ENCODE measurements around the gene CENPT.

The CENPT gene

DNA sequence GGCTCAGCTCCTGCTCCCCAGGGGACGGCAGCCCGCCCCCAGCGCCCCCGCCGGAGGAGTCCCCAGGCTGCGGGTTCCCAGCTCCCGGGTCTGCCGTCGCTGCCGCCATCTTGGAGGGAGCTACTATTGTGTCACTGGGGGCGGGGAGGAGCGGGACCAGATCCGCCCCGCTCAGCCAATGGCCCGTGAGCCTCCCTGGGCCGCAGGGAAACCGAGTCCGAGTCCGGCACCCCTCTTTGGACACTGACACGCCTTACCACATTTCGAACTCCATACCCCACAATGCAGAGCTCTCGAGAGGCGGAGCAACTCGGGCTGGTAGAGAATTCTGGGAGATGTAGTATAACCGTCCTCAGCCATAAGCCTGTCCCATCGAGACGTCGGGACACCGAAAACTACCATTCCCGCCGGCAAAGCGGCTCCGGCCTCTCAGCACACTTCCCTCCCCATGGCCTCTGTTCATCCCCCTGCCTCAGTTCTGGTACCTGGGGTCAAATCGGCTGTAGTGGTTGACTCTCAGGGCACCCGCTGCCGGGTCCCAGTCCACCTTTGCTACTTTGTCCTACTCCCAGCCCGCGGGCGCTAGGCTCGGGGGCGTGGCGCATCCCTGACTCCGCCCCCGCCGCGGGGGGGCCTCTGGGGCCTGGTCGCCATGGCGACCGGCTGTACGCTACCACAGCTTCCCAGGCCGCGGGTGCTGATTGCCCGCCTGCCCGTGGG, 40.9 kb downstream of the CENPT start, which contains the start of the genes RANBP10 and TSNAXIP1:
Gene RANBP10 (minus strand): TSS at position 133 of the 720 bp plus-strand sequence. CDS start 24 bp downstream, at position 109.
Gene TSNAXIP1 (plus strand): TSS at position 462 of the 720 bp plus-strand sequence. CDS start 261 bp downstream, outside the sequence.
- peak; percentile 98 for DNase-seq (ENCODE audit: low read depth)

DNA sequence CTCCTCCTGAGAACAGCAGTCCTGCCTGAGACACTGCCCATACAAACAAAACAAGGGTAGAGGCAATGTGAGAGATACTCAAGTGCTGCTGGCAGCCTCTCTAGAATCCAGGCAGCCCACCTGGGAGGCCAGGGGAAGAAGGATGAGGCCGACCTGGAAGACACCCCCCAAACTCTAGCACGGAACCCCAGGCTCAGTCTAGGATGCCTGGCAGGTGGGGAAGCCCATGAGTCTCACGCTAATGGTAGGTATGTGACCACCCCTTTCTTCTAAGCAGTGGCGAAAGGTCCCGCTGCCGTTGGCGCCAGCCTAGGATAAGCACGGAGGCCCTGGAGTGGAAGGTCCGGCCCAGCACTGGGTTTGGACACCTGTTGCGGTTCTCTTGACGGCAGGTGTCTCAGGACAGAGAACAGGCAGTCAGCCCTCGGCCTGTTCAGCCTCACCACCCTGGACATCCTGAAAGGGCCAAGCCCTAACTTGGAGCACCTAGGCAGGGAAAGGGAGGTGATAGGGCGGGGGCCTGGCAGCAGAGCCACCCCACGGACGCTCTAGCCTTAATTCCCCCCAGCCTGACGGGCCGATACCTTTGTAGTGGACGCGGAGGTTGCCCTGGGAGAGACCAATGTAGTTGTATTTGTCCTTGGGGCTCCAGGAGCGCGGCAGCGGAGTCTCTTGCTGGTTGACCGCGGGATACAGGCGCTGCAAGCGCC, 41.6 kb downstream of the CENPT start:
- DNase-seq (ENCODE audit: low read depth): no peak

DNA sequence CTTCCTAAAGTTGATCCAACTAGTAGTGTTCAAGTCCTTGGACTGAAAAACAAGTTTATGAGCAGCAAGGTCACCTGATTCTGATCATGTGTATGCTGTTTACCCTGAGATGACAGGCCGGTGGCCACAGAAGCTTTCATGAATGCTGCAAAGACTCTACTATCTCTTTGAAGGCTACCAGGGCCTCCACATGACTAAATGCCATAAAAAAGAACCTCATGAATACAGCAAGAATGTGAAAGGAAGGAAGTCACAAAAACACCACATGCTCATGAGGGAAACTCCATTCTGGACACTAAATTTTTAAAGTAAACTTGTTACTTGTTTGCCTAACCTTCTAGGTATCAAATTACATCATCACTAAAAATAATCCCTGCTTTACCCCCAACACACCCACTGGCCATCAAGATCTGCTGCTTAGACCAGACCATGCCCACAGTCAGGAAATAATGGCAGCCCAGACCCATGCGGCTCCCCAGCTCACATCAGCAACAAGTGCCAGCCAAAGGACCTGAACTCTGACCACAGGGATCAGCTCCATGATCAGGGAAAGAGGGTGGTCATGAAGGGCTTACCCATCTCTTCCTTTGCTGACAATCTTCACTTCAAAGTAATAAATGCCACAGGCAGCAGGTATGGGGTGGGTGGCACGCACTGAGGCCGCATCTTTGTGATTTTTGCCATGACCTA, 42.5 kb downstream of the CENPT start:
- no peak for DNase-seq (ENCODE audit: low read depth)

DNA sequence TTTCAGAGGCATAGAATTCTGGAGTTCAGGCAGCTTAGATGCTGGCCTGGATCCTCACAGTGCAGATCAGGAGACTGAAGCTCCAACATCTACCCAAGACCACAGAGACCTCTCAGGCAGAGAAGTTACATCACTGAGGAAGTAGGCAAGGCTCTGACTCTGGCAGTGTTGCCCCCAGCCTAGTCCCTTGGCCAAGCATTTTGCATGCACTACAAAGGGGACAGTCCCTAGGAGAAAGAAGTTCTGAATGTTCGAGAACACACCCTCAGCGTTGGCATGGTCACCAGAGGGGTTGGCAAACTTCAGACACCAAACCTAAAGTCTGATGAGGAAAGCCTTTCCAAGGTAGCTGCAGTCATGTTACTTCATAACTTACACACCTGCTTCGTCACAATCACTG, 43.6 kb downstream of the CENPT start:
- no peak for DNase-seq (ENCODE audit: low read depth)

DNA sequence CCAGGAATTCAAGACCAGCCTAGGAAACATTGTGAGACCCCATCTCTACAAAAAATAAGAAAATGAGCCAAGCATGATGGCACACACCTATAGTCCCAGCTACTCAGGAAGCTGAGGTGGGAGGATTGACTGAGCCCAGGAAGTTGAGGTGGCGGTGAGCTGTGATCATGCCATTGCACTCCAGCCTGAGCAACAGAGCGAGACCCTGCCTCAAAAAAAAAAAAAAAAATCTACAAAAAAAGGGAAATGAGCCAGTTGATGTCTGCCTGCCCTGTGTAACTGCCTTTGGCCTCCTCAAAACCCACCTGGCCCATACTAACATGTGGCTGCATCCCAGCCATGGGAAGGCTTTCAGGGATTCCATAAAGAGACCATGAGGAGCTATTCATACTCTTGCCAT, 45.6 kb downstream of the CENPT start:
- DNase-seq (ENCODE audit: low read depth): no peak

DNA sequence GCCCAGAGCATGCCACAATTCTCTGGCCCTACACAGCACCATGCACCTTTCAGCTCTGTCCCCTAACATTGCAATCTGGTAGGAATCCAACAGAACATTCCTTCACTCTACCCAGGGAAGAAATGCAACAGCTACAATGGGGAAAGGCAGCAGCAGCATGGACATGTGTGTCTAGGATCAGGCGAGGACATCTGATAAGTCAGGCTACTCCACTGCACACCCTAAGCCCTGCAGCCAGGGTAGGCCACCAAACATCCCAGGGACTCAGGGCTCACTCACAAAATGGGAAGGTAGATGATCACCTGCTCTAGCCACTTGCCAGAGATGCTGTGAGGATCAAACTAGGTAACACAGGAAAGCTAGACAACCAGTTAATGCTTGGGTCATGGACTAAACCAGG, 46.3 kb downstream of the CENPT start:
- no peak for DNase-seq (ENCODE audit: low read depth)

DNA sequence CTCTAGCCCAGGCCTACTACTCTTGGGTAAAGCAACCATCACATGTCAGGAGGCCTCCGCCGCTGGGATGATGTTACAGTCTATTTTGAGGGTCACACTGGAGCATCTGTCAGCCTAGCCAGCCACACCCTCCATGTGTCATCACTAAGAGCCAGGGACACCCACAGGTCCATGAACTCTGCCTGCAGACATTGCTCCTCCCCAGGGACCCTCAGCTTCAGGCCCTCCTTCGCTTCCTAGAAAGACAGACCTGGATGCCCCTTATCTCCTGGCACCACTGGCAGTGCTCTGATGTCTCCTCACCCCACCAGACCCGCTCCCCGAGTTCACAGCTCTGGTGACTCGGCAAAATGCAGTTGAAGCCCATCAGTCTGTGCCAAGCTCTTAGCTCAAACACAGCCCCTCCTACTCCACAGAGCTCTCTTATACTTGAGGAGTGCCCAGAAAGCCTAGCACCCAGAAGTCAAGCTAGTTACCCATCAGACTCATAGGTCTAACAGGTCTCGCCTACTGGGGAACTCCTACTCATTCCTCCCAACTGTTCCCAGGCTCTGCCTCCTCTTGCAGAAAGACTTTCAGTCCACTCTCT, 47.1 kb downstream of the CENPT start:
- no peak for DNase-seq (ENCODE audit: low read depth)

GRCh38 chr16:67796099-67796718, 51.3 kb downstream of the CENPT start:
- DNase-seq (ENCODE audit: low read depth): no peak

- no peak for DNase-seq (ENCODE audit: low read depth)
Measured at GRCh38 chr16:67790071-67790470, 57.4 kb downstream of the CENPT start.

DNA sequence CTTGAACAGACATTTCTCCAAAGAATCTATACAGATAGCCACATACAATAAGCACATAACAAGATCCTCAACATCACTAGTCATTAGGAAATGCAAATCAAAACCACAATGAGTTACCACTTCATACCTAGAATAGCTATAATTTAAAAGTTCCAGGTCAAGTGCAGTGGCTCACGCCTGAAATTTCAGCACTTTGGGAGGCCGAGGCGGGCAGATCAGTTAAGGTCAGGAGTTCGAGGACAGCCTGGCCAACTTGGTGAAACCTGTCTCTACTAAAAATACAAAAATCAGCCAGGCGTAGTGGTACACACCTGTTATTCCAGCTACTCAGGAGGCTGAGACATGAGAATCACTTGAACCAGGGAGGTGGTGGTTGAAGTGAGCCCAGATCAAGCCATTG, 61.0 kb downstream of the CENPT start:
- no peak for DNase-seq (ENCODE audit: low read depth)

DNA sequence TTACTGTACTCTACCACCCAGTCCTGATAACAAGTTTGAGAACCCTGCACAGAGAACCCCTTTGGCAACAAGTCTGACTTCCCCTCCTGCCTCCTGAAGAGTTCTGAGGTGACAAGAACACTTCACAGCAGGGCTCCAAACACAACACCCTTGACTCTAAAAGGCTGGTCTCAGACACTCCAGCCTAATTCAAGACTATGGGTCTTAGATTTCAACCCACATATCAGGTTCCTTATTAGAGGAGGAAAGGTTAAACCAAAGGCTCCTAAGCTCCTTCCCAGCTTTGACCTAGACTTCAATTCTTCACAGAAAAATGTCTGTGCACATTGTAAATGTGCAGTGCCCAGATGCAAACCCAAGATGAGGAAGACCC, 64.2 kb downstream of the CENPT start:
- no peak for DNase-seq (ENCODE audit: low read depth)

- DNase-seq (ENCODE audit: low read depth): no peak
Measured at GRCh38 chr16:67782567-67783352, 64.7 kb downstream of the CENPT start.

GRCh38 chr16:67781565-67781921, 66.0 kb downstream of the CENPT start:
- no peak for DNase-seq (ENCODE audit: low read depth)

DNA sequence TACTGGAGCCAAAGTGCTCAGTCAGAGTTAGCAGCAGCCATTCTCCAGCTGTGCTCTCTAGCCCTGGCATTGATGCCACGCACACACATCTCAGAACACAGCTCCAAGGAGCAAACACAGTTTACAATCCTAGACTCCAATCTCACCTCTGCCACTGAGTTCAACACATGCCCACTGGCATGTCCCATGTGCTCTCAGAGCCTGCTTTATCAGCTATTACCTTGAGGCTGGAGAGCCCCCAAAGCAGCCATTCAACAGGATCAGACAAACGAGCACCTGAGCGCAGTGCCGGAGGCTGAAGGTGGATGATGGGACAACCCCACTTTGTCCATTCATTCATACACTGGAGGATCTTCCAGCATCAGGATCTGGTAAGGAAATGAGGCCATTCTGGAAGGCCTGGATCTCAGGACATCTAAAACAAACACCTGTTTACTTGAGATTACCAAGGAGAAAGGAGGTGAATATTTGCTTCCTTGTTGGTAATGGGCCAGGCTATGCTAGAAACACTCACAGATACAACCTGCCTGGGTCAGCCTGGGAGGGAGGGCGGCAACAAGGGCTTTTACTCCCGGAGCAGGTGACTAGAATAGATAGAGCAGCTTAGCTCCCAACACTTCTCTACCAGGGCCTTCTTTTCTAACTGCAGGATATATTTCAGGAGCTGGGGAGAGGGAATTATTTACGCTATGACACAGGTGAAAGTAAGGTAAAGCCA, 66.5 kb downstream of the CENPT start:
- DNase-seq (ENCODE audit: low read depth): no peak

DNA sequence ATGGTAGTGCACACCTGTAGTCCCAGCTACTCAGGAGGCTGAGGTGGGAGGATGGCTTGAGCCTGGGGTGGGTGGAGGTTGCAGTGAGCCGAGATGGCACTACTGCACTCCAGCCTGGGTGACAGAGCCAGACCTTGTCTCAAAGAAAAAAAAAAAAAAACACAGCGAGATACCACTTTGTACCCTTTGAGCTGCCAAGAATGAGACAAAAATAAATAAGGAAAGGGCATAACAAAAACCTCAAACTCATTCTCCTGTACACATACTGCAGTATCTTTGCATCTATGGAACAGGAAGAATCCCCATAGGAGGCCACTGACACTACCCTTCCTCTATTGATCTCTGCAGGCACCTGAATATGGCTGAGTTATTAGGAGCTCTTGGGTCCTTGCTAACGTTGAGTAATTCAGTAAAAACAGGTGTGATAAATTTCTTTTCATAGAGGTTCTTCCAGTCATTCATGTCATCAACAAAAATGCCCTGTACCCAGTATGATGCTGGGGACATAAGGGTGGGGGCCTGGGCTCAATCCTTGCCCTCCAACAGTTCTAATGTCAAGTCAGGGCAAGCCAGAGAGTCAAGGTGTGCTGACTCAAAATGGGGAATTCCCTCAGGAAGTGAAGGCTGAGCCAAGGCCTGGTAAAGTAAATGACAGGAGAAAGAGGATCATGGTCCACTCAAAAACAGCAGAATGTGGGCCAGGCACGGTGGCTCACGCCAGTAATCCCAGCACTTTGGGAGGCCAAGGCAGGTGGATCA, 68.1 kb downstream of the CENPT start:
- no peak for DNase-seq (ENCODE audit: low read depth)

All from HS-27A (cell line).